RKO (cell line): ENCODE measurements around the gene PPAN.

Experiments used
- DNase-seq: peaks from one replicate; pipeline ENCODE4 v3.0.0-alpha.2; 2016; ENCODE audit warnings: low spot score

Gene PPAN

GRCh38 chr19:10113964-10114650 lies 7.9 kb downstream of the PPAN start:
- no peak for DNase-seq

GRCh38 chr19:10114651-10115391 lies 8.7 kb downstream of the PPAN start:
- peak; percentile 34 for DNase-seq

GRCh38 chr19:10115392-10116084 lies 9.4 kb downstream of the PPAN start:
- no peak for DNase-seq

- no peak for DNase-seq
These were observed 10.1 kb downstream of the PPAN start for GRCh38 chr19:10116085-10116865.

GRCh38 chr19:10116866-10117616 lies 10.9 kb downstream of the PPAN start:
- DNase-seq = no peak

GRCh38 chr19:10118960-10119359 lies 12.8 kb downstream of the PPAN start:
- peak; percentile 81 for DNase-seq

DNA sequence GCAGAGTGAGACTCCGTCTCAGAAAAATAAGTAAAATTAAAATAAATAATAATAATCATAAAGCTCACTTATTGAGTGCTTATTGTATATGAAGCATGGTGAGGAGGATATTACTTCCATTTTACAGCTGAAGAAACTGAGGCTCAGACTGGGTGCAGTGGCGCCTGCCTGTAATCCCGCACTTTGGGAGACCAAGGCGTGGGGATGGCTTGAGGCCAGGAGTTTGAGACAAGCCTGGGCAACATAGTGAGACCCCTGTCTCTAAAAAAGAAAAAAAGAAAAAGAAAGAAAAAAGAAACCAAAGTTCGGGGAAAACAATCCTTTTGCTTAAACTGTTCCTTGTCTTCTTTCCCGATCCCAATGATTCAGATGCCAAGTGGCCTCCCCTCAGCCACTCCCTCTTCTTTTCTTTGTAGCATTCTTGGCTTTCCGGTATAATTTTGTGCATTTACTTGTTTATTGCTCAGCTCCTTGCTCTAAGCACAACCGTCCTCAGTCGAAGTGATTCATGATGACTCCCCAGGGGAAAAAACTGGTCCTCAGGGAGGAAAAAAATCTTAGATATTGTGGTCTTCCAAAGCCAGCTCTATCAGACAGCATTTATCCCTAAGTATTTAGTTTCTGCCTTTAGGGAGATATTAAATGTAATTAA lies 14.5 kb downstream of the PPAN start:
- DNase-seq = peak; percentile 85

- DNase-seq = no peak
These were observed 15.9 kb downstream of the PPAN start for GRCh38 chr19:10122045-10122444.

- no peak for DNase-seq
These were observed 18.3 kb downstream of the PPAN start for GRCh38 chr19:10124429-10124828.

GRCh38 chr19:10126213-10126639 lies 20.1 kb downstream of the PPAN start:
- DNase-seq = no peak

- no peak for DNase-seq
These were observed 26.7 kb downstream of the PPAN start for GRCh38 chr19:10132905-10133304.

DNA sequence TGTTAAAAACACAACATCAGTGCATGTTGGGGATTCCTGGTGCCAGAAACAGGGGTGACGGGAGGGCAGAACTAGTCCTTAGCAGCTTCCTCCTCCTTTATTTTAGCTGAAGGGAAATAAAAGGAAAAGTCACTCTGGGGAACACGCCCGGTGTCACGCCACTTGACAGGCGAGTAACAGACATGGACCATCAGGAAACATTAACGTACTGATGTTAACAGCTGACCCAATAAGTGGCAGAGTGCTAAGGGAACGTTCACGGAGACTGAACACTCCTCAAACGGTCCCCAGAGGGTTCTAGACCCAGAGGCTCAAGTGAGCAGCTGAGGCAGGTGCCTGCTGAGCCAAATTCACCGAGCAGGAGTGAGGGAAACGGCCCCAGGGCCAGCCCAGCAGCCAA lies 27.4 kb downstream of the PPAN start:
- no peak for DNase-seq

DNA sequence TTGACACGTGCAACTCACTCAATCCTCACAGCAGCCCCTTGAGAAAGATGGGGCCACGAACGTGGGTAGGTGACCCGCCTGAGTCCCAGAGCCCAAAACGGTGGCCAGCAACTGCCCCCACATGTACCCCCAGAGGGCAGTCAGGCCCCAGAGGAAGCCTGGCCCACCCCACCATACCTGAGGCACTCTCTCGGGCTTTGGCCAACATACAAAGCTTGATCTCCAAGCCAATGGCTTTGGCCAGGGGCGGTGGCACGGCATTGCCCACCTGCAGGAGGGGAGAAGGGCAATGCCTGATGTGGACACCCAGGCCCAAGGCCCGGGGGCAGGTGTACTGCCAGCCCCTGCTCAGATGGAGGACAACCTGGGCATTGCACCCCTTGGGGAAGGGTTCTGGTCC lies 27.9 kb downstream of the PPAN start:
- DNase-seq = no peak

- DNase-seq = no peak
These were observed 29.6 kb downstream of the PPAN start for GRCh38 chr19:10135551-10136334.

DNA sequence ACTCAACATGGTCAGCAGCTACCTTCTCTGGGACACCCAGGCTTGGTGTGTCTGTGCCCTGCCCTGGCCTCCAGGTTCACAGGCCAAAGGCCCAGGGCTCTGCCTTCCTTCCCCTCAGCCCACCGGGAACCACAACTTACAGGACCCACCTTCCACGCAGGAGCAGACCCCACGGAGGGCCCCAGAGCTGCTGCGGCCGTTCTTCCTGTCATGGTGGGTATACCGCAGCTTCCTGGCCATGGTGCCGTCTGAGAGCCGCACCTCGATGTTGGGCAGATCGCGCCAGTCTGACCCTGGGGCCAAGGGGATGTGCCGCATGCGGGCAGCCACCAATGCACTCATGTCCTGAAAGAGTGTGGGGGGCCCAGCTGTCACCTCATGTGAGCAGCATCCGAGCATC lies 30.8 kb downstream of the PPAN start:
- DNase-seq = no peak

DNA sequence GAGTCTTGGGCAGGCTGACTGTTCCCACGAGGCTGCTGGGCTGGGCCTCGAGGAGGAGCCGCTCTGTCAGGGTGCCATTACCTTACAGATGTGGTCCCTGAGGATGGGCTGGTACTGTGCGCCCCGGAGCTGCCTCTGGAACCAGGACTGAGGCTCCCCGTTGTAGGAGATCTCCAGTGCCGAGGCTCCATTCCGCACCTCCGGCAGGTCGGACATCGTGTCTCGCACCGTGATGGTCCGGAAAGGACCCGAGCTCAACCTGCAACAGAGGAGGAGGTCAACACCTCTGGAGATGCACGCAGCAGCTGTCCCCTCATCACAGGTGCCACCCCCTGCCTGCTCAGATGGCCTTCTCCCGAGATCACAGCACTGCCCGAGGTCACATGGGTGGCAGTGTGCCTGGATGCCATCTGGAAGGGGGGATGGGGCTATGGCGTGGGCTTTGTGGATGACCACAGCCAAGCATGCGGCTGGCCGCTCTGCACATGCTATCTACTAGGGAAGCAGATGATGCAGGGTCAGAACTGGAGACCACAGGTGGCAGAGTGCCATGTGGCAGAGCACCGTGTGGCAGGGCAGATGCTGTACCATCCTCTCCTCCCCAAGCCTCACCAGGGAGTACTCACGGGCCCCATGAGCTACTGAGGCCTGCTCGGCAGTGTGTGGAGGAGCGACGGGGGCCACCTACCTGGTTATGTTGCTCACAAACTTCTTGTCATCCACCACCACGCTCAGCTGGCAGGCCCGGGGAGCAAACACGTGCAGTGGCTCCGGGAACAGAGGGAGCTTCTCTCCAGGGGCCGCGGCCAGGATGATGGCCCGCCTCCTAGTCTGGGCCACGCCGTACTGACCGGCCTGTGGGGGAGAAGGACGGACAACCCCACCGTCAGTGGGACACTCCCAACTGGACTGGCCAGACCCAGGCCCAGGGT lies 31.9 kb downstream of the PPAN start:
- no peak for DNase-seq

- no peak for DNase-seq
These were observed 33.0 kb downstream of the PPAN start for GRCh38 chr19:10138879-10139795.

- DNase-seq = no peak
These were observed 33.8 kb downstream of the PPAN start for GRCh38 chr19:10139952-10140351.
